Calu3 (cell line): ENCODE measurements around the gene KAZN. TPM values are rescaled to one million over a fixed set of nuclear protein-coding genes. Genes with fewer than 3 reads are reported as not detected.
"Not testable (repeated sequence)": the region's sequence is repeated elsewhere in the genome, so short reads cannot be mapped to it uniquely, and the experiment has no call there.

Experiments
- BruUV-seq: library from RNA; stranded (reverse); fragments of 400-500 nt; replicated peaks from 2 replicates; lab custom pipeline; 2021; lab: Mats Ljungman, UMichigan
- CTCF ChIA-PET: fragments of 300-600 bp; sonication (Branson Sonifier 250); formaldehyde crosslinking; loops from one replicate; lab custom pipeline; 2022; ENCODE audit warnings: antibody characterized with exemption; lab: Charles Lee
- DNase-seq: peaks from one replicate; pipeline ENCODE4 v3.0.0; 2022
- H3K27ac Mint-ChIP-seq: one replicate; pipeline ENCODE4 v1.8.0; 2022; ENCODE audit warnings: mixed read lengths; ENCODE audit not compliant: unreplicated experiment
- H3K27me3 Mint-ChIP-seq: one replicate; pipeline ENCODE4 v1.8.0; 2022; ENCODE audit warnings: mixed read lengths; ENCODE audit not compliant: unreplicated experiment
- H3K36me3 Mint-ChIP-seq: one replicate; pipeline ENCODE4 v1.8.0; 2022; ENCODE audit warnings: mild to moderate bottlenecking, moderate library complexity, mixed read lengths; ENCODE audit not compliant: insufficient read depth, unreplicated experiment
- H3K4me1 Mint-ChIP-seq: one replicate; pipeline ENCODE4 v1.8.0; 2022; ENCODE audit warnings: mild to moderate bottlenecking, low read depth, mixed read lengths; ENCODE audit not compliant: unreplicated experiment
- H3K4me3 Mint-ChIP-seq: one replicate; pipeline ENCODE4 v1.8.0; 2022; ENCODE audit warnings: mild to moderate bottlenecking, low read depth, moderate library complexity, mixed read lengths; ENCODE audit not compliant: unreplicated experiment
- H3K9me3 Mint-ChIP-seq: one replicate; pipeline ENCODE4 v1.8.0; 2022; ENCODE audit warnings: low read depth, mixed read lengths; ENCODE audit not compliant: unreplicated experiment
- intact Hi-C: fragments of 100-400 bp; cut with micrococcal nuclease; formaldehyde crosslinking; loops from one replicate; pipeline ENCODE4 v1.10.0; 2022; ENCODE audit not compliant: unreplicated experiment
- total RNA-seq: library from RNA; stranded (reverse); gene quantifications from 2 replicates; pipeline ENCODE4 v1.2.3, GENCODE V29; 2022
- TF ChIP-seq, protein P1 (sequence below): fragments of 200-600 bp; IDR thresholded peaks from one replicate; pipeline ENCODE4 v1.8.0; 2022; ENCODE audit warnings: antibody characterized with exemption; ENCODE audit not compliant: unreplicated experiment

KAZN gene
- total RNA-seq, 1 experiment from 2014 or later = 3.6 TPM

DNA sequence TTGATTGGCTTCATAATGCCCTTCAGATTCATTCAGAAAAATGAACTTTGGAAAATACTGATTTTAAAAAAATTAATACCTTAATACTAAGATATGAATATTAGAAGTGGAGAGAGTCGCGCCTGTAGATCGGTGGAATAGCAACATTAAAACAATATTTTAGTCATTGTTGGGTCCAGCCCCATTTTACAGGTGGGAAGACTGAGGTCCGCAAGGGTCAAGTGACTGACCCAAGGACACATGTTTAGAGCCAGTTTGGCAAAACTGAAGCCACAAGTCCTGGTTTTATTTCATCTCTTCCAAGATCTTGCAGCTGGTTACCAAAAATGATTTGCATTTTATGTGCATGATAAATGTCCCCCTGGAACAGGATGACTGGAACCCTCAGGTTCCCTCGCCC is 441.4 kb downstream of the KAZN start:
- no peaks in the 10 kb centered on the region for H3K9me3 Mint-ChIP-seq
- TF ChIP-seq, protein P1, sequence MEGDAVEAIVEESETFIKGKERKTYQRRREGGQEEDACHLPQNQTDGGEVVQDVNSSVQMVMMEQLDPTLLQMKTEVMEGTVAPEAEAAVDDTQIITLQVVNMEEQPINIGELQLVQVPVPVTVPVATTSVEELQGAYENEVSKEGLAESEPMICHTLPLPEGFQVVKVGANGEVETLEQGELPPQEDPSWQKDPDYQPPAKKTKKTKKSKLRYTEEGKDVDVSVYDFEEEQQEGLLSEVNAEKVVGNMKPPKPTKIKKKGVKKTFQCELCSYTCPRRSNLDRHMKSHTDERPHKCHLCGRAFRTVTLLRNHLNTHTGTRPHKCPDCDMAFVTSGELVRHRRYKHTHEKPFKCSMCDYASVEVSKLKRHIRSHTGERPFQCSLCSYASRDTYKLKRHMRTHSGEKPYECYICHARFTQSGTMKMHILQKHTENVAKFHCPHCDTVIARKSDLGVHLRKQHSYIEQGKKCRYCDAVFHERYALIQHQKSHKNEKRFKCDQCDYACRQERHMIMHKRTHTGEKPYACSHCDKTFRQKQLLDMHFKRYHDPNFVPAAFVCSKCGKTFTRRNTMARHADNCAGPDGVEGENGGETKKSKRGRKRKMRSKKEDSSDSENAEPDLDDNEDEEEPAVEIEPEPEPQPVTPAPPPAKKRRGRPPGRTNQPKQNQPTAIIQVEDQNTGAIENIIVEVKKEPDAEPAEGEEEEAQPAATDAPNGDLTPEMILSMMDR = no peak
- H3K4me3 Mint-ChIP-seq = no peak overlapping the region
- intact Hi-C loops = loop anchor here (10.0 kb wide), 1 partner anchor 185 kb away; no protein-coding TSS in a partner anchor
- no TSS peak for BruUV-seq
- H3K36me3 Mint-ChIP-seq = no peaks in the 10 kb centered on the region
- no peak for DNase-seq
- H3K27me3 Mint-ChIP-seq = no peaks in the 10 kb centered on the region
- H3K27ac Mint-ChIP-seq = no peak overlapping the region
- CTCF ChIA-PET = no interaction called here
- no peaks in the 10 kb centered on the region for H3K4me1 Mint-ChIP-seq

DNA sequence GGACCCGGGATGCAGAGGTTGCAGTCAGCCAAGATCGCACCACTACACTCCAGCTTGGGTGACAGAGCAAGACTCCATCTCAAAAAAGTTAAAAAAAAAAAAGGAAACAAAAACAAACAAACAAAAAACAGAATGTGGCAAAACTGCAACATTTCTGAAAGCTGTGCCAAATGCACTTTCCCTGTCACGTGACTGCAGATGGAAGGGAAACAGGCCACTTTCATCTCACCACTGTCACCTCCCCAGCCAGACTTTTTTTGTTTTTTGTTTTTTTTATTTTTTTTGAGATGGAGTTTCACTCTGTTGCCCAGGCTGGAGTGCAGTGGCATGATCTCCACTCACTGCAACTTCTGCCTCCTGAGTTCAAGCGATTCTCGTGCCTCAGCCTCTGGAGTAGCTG is 442.2 kb downstream of the KAZN start:
- H3K27me3 Mint-ChIP-seq, DNase-seq, H3K4me3 Mint-ChIP-seq, H3K27ac Mint-ChIP-seq, BruUV-seq, H3K9me3 Mint-ChIP-seq, H3K4me1 Mint-ChIP-seq, H3K36me3 Mint-ChIP-seq: not testable (repeated sequence)
- intact Hi-C loops = loop anchor here (10.0 kb wide), 1 partner anchor 186 kb away; no protein-coding TSS in a partner anchor
- CTCF ChIA-PET = interaction anchor here (0.7 kb wide), 1 partner anchor 413 kb away, joined by 4 read pairs; no protein-coding TSS in a partner anchor

DNA sequence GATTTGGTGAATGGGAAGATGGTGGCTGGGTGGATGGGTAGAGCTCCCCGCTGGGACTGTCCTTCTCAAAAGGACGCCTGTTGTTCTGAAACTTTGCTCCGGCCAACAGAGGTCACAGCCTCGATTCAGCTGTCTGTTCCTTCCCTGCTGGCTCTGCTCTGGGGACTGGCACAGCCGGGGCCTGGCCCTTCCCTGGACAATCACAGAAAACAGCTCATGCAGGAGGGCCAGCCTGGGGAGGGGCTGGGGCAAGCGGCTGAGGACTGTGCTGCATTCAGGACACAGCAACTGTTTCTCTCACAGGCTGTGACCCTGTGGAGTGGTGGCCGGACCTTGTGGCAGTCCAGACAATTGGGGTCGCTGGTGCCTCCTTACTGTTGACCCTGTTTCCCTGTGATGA is 444.4 kb downstream of the KAZN start:
- Mint-ChIP-seq H3K27me3 (no peaks in the 10 kb centered on the region), H3K9me3 (no peaks in the 10 kb centered on the region), H3K4me3 (no peak overlapping the region), H3K27ac (no peak overlapping the region), H3K36me3 (no peaks in the 10 kb centered on the region), H3K4me1 (no peaks in the 10 kb centered on the region)
- CTCF ChIA-PET = interaction anchor here (0.6 to 0.7 kb wide), 2 partner anchors 29 to 1347 kb away, joined by 3 to 6 read pairs; no protein-coding TSS in a partner anchor
- DNase-seq = no peak
- intact Hi-C loops = loop anchor here (10.0 kb wide), 1 partner anchor 188 kb away; no protein-coding TSS in a partner anchor
- no TSS peak for BruUV-seq
- TF ChIP-seq, protein P1 = no peak

DNA sequence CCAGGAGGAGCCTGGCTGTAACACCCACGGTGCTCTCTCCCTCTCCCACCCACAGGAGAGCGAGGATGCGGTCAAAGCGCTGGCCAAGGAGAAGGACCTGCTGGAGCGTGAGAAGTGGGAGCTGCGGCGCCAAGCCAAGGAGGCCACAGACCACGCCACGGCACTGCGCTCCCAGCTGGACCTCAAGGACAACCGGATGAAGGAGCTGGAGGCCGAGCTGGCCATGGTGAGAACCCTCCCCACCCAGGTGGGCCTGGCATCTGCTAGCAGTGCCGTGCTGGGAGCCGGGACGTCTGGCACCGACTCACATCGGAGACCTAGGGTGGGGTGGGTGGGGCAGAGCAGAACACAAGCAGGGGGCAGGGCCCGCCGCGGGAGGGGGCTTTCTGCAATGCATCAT is 445.4 kb downstream of the KAZN start:
- no peaks in the 10 kb centered on the region for H3K36me3 Mint-ChIP-seq
- H3K9me3 Mint-ChIP-seq = no peaks in the 10 kb centered on the region
- TF ChIP-seq, protein P1 = no peak
- DNase-seq = no peak
- H3K4me1 Mint-ChIP-seq = no peaks in the 10 kb centered on the region
- no peak overlapping the region for H3K27ac Mint-ChIP-seq
- intact Hi-C loops = loop anchor here (10.0 kb wide), 1 partner anchor 189 kb away; no protein-coding TSS in a partner anchor
- H3K27me3 Mint-ChIP-seq = no peaks in the 10 kb centered on the region
- BruUV-seq = no TSS peak
- CTCF ChIA-PET = interaction anchor here (0.7 kb wide), 1 partner anchor 143 kb away, joined by 5 read pairs; no protein-coding TSS in a partner anchor
- H3K4me3 Mint-ChIP-seq = no peak overlapping the region

DNA sequence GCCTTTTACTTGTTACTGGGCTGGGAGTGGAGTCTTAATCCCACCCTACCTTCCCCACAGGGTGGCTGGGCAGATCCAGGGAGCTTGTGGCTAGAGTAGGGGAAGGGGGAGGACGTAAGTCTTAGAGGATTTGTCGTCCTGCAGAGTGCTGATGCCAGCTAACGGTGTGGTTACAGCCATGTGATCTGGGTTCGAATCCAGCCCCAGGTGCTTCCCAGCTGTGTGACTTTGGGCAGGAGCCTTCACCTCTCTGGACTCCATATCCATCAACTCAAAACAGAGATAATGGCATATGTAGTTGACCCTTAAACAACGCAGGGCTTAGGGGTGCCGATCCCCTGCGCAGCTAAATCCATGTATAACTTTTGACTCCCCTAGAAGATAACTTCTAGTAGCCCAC is 446.6 kb downstream of the KAZN start:
- Mint-ChIP-seq H3K27me3 (no peaks in the 10 kb centered on the region), H3K27ac (no peak overlapping the region), H3K36me3 (no peaks in the 10 kb centered on the region), H3K9me3 (no peaks in the 10 kb centered on the region), H3K4me1 (no peaks in the 10 kb centered on the region), H3K4me3 (no peak overlapping the region)
- CTCF ChIA-PET = no interaction called here
- TF ChIP-seq, protein P1 = no peak
- DNase-seq = no peak
- intact Hi-C loops = loop anchor here (10.0 kb wide), 1 partner anchor 190 kb away; no protein-coding TSS in a partner anchor
- no TSS peak for BruUV-seq
